Measurements from ENCODE around the gene MIOX. TPM values are rescaled to one million over a fixed set of nuclear protein-coding genes. Genes with fewer than 3 reads are reported as not detected.

Gene MIOX
- total RNA-seq, 1 donor, result not detected

DNA sequence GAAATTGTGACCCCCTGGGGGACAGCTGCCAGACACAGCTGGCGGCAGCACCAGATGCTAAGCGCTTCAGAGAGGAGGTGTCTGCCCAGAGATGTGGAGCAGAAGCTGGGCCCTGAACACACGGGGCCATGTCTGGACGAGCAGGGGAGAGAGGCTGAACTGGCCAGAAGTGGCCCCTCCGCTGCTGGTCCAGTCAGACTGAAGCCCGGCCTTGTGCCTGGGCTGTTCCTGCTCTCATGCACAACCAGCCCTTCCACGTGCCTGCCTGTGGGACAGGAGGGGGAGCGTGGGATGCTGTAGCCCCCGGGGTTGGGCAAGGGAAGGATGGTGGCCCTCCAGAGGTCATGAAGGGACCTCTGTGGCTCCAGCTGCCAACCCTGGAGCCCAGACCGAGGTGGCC lies 3.6 kb upstream of the MIOX start:
- H3K4me2 ChIP-seq (ENCODE audit: insufficient read depth, low read length), result no peak overlapping the region

GRCh38 chr22:50483556-50483955 lies 3.1 kb upstream of the MIOX start:
- Histone ChIP-seq H3K79me2 (ENCODE audit: insufficient read depth, low read length) (no peaks in the 10 kb centered on the region), H3K4me2 (ENCODE audit: insufficient read depth, low read length) (no peak overlapping the region), H3K9me3 (ENCODE audit: low read depth, low read length) (no peaks in the 10 kb centered on the region), H2AFZ (ENCODE audit: low read length) (no peak overlapping the region), H4K20me1 (ENCODE audit: insufficient read depth, low read length) (no peaks in the 10 kb centered on the region), H3K4me1 (ENCODE audit: insufficient read depth, low read length) (no peaks in the 10 kb centered on the region), H3K36me3 (ENCODE audit: insufficient read depth, low read length) (no peaks in the 10 kb centered on the region), H3K27me3 (ENCODE audit: insufficient read depth, low read length) (peaks cover 13% of the 10 kb centered on the region), H3K4me3 (ENCODE audit: insufficient read depth, low read length) (no peak overlapping the region), H3K27ac (ENCODE audit: low read depth, low read length) (no peak overlapping the region)
- no peak for TF ChIP-seq CTCF (IDR thresholded peaks at IDR 0.05; ENCODE audit: extremely low read depth, low read depth, low read length)
- no peak for DNase-seq (ENCODE audit: insufficient read length, low spot score, missing footprints)

More for the DNA sequence above, 3.6 kb upstream of the MIOX start:
- no peaks in the 10 kb centered on the region for H3K79me2 ChIP-seq (ENCODE audit: insufficient read depth, low read length)
- H4K20me1 ChIP-seq (ENCODE audit: insufficient read depth, low read length), result no peaks in the 10 kb centered on the region
- H3K36me3 ChIP-seq (ENCODE audit: insufficient read depth, low read length), result no peaks in the 10 kb centered on the region
- H3K9me3 ChIP-seq (ENCODE audit: low read depth, low read length), result no peaks in the 10 kb centered on the region
- H3K4me3 ChIP-seq (ENCODE audit: insufficient read depth, low read length), result no peak overlapping the region
- DNase-seq (ENCODE audit: insufficient read length, low spot score, missing footprints), result no peak
- H3K4me1 ChIP-seq (ENCODE audit: insufficient read depth, low read length), result no peaks in the 10 kb centered on the region
- peaks cover 13% of the 10 kb centered on the region for H3K27me3 ChIP-seq (ENCODE audit: insufficient read depth, low read length)
- no peak overlapping the region for H2AFZ ChIP-seq (ENCODE audit: low read length)
- no peak for TF ChIP-seq CTCF (IDR thresholded peaks at IDR 0.05; ENCODE audit: extremely low read depth, low read depth, low read length)
- no peak overlapping the region for H3K27ac ChIP-seq (ENCODE audit: low read depth, low read length)

- Histone ChIP-seq H2AFZ (ENCODE audit: low read length) (no peak overlapping the region), H3K4me3 (ENCODE audit: insufficient read depth, low read length) (no peak overlapping the region)
These were observed 2.4 kb upstream of the MIOX start for GRCh38 chr22:50483977-50484853.

More at GRCh38 chr22:50483977-50484853, 2.4 kb upstream of the MIOX start:
- H3K79me2 ChIP-seq (ENCODE audit: insufficient read depth, low read length), result no peaks in the 10 kb centered on the region
- H4K20me1 ChIP-seq (ENCODE audit: insufficient read depth, low read length), result no peaks in the 10 kb centered on the region
- peak; percentile 82 for DNase-seq (ENCODE audit: insufficient read length, low spot score, missing footprints)
- H3K36me3 ChIP-seq (ENCODE audit: insufficient read depth, low read length), result no peaks in the 10 kb centered on the region
- H3K27ac ChIP-seq (ENCODE audit: low read depth, low read length), result no peak overlapping the region
- H3K27me3 ChIP-seq (ENCODE audit: insufficient read depth, low read length), result peaks cover 13% of the 10 kb centered on the region
- TF ChIP-seq CTCF (IDR thresholded peaks at IDR 0.05; ENCODE audit: extremely low read depth, low read depth, low read length), result no peak
- no peaks in the 10 kb centered on the region for H3K9me3 ChIP-seq (ENCODE audit: low read depth, low read length)
- H3K4me1 ChIP-seq (ENCODE audit: insufficient read depth, low read length), result no peaks in the 10 kb centered on the region
- H3K4me2 ChIP-seq (ENCODE audit: insufficient read depth, low read length), result no peak overlapping the region
